Measurements from ENCODE around the gene EWSR1. TPM values are rescaled to one million over a fixed set of nuclear protein-coding genes. Genes with fewer than 3 reads are reported as not detected.
"Not testable (repeated sequence)": the region's sequence is repeated elsewhere in the genome, so short reads cannot be mapped to it uniquely, and the experiment has no call there.

Gene EWSR1
- total RNA-seq, 1 donor from 2014 or later: 199 TPM

GRCh38 chr22:29245626-29246385, 22.3 kb upstream of the EWSR1 start:
- H3K4me3 Mint-ChIP-seq (ENCODE audit: unreplicated experiment): no peak overlapping the region
- H3K27me3 Mint-ChIP-seq (ENCODE audit: low read depth, unreplicated experiment): peaks cover 16% of the 10 kb centered on the region
- H3K9me3 Mint-ChIP-seq (ENCODE audit: unreplicated experiment): peaks cover 12% of the 10 kb centered on the region
- H3K4me1 ChIP-seq (ENCODE audit: insufficient read depth, low read length): no peaks in the 10 kb centered on the region
- H3K9ac ChIP-seq (ENCODE audit: low read length): no peak overlapping the region
- H3K27ac ChIP-seq (ENCODE audit: low read depth, low read length): no peak overlapping the region
- no peak overlapping the region for H3K27ac Mint-ChIP-seq (ENCODE audit: unreplicated experiment)
- H3K4me2 ChIP-seq (ENCODE audit: low read length): no peak overlapping the region
- DNase-seq (ENCODE audit: low read depth) (peak; percentile 14), FAIRE-seq (peak; percentile 5)
- no peaks in the 10 kb centered on the region for H3K9me3 ChIP-seq (ENCODE audit: insufficient read depth, low read depth, low read length)
- H3K27me3 ChIP-seq (ENCODE audit: insufficient read depth, low read length): no peaks in the 10 kb centered on the region
- no peak for TF ChIP-seq EZH2 (IDR thresholded peaks at IDR 0.05; ENCODE audit: insufficient read depth, low read length)
- peak; percentile 85 for TF ChIP-seq CTCF (IDR thresholded peaks at IDR 0.05; ENCODE audit: insufficient read depth, low read depth, low read length)
- no peaks in the 10 kb centered on the region for H3K4me1 Mint-ChIP-seq (ENCODE audit: low read depth, unreplicated experiment)
- H3K79me2 ChIP-seq (ENCODE audit: insufficient read depth, low read length): no peaks in the 10 kb centered on the region
- no peak overlapping the region for H2AFZ ChIP-seq (ENCODE audit: low read depth, low read length)
- H3K36me3 Mint-ChIP-seq (ENCODE audit: low read depth, unreplicated experiment): no peaks in the 10 kb centered on the region
- no peaks in the 10 kb centered on the region for H3K36me3 ChIP-seq (ENCODE audit: insufficient read depth, low read length)
- no peak overlapping the region for H3K4me3 ChIP-seq (ENCODE audit: insufficient read depth, low read depth, low read length)
- no peaks in the 10 kb centered on the region for H4K20me1 ChIP-seq (ENCODE audit: insufficient read depth, low read length)

DNA sequence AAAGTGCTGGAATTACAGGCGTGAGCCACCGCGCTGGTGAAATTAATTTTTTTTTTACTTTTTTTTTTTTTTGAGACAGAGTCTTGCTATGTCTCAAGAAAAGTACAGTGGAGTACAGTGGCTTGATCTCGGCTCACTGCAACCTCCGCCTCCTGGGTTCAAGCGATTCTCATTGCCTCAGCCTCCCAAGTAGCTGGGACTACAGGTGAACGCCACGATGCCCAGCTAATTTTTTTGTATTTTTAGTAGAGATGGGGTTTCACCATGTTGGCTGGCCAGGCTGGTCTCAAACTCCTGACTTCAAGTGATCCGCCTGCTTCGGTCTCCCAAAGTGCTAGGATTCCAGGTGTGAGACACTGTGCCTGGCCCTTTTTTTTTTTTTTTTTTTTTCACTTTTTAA, 20.2 kb upstream of the EWSR1 start:
- not testable (repeated sequence) for H3K79me2 ChIP-seq (ENCODE audit: insufficient read depth, low read length); H3K36me3 Mint-ChIP-seq (ENCODE audit: low read depth, unreplicated experiment); H3K27ac Mint-ChIP-seq (ENCODE audit: unreplicated experiment); H3K4me1 ChIP-seq (ENCODE audit: insufficient read depth, low read length); H4K20me1 ChIP-seq (ENCODE audit: insufficient read depth, low read length); H3K4me2 ChIP-seq (ENCODE audit: low read length); H3K4me3 Mint-ChIP-seq (ENCODE audit: unreplicated experiment); H3K9me3 ChIP-seq (ENCODE audit: insufficient read depth, low read depth, low read length); DNase-seq (ENCODE audit: low read depth); H3K27me3 ChIP-seq (ENCODE audit: insufficient read depth, low read length); H3K4me1 Mint-ChIP-seq (ENCODE audit: low read depth, unreplicated experiment); H3K36me3 ChIP-seq (ENCODE audit: insufficient read depth, low read length); H3K9ac ChIP-seq (ENCODE audit: low read length); H3K4me3 ChIP-seq (ENCODE audit: insufficient read depth, low read depth, low read length); H2AFZ ChIP-seq (ENCODE audit: low read depth, low read length); H3K9me3 Mint-ChIP-seq (ENCODE audit: unreplicated experiment); FAIRE-seq; H3K27ac ChIP-seq (ENCODE audit: low read depth, low read length)
- H3K27me3 Mint-ChIP-seq (ENCODE audit: low read depth, unreplicated experiment): peaks cover 18% of the 10 kb centered on the region

DNA sequence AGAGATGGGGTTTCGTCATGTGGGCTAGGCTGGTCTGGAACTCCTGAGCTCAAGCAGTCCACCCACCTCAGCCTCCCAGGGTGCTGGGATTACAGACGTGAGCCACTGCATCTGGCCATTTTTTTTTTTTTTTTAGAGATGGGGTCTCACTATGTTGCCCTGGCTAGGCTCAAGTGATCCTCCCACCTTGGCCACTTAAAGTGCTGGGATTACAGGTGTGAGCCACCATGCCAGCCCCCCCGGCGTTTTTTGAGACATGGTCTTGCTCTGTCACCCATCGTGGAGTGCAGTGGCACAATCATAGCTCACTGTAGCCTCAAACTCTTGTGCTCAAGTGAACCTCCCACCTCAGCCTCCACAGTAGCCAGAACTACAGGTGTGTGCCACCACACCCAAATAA, 16.8 kb upstream of the EWSR1 start:
- H3K36me3 ChIP-seq (ENCODE audit: insufficient read depth, low read length): no peaks in the 10 kb centered on the region
- Mint-ChIP-seq H3K4me1 (ENCODE audit: low read depth, unreplicated experiment) (no peaks in the 10 kb centered on the region), H3K27ac (ENCODE audit: unreplicated experiment) (no peak overlapping the region), H3K36me3 (ENCODE audit: low read depth, unreplicated experiment) (peaks cover 1% of the 10 kb centered on the region), H3K4me3 (ENCODE audit: unreplicated experiment) (no peak overlapping the region), H3K27me3 (ENCODE audit: low read depth, unreplicated experiment) (peaks cover 11% of the 10 kb centered on the region), H3K9me3 (ENCODE audit: unreplicated experiment) (no peaks in the 10 kb centered on the region)
- no peak overlapping the region for H3K4me3 ChIP-seq (ENCODE audit: insufficient read depth, low read depth, low read length)
- no peak overlapping the region for H3K4me2 ChIP-seq (ENCODE audit: low read length)
- no peaks in the 10 kb centered on the region for H3K9me3 ChIP-seq (ENCODE audit: insufficient read depth, low read depth, low read length)
- TF ChIP-seq CTCF (IDR thresholded peaks at IDR 0.05; ENCODE audit: insufficient read depth, low read depth, low read length) (no peak), EZH2 (IDR thresholded peaks at IDR 0.05; ENCODE audit: insufficient read depth, low read length) (no peak)
- H3K79me2 ChIP-seq (ENCODE audit: insufficient read depth, low read length): no peaks in the 10 kb centered on the region
- H3K9ac ChIP-seq (ENCODE audit: low read length): no peak overlapping the region
- H3K27ac ChIP-seq (ENCODE audit: low read depth, low read length): no peak overlapping the region
- H4K20me1 ChIP-seq (ENCODE audit: insufficient read depth, low read length): no peaks in the 10 kb centered on the region
- DNase-seq (ENCODE audit: low read depth) (no peak), FAIRE-seq (no peak)
- no peaks in the 10 kb centered on the region for H3K4me1 ChIP-seq (ENCODE audit: insufficient read depth, low read length)
- no peaks in the 10 kb centered on the region for H3K27me3 ChIP-seq (ENCODE audit: insufficient read depth, low read length)
- no peak overlapping the region for H2AFZ ChIP-seq (ENCODE audit: low read depth, low read length)

Measured in astrocyte (in vitro differentiated cells and primary cell).